Pons (tissue), 1 donor: ENCODE data around the gene ATP6AP1.
A peak's percentile ranks its signal among the peaks of the same experiment; 100 is the strongest.

ENCODE experiments used
- DNase-seq: peaks from one replicate; pipeline ENCODE4 v3.0.0-alpha.2; 2016; ENCODE audit warnings: low spot score

Gene ATP6AP1

DNA sequence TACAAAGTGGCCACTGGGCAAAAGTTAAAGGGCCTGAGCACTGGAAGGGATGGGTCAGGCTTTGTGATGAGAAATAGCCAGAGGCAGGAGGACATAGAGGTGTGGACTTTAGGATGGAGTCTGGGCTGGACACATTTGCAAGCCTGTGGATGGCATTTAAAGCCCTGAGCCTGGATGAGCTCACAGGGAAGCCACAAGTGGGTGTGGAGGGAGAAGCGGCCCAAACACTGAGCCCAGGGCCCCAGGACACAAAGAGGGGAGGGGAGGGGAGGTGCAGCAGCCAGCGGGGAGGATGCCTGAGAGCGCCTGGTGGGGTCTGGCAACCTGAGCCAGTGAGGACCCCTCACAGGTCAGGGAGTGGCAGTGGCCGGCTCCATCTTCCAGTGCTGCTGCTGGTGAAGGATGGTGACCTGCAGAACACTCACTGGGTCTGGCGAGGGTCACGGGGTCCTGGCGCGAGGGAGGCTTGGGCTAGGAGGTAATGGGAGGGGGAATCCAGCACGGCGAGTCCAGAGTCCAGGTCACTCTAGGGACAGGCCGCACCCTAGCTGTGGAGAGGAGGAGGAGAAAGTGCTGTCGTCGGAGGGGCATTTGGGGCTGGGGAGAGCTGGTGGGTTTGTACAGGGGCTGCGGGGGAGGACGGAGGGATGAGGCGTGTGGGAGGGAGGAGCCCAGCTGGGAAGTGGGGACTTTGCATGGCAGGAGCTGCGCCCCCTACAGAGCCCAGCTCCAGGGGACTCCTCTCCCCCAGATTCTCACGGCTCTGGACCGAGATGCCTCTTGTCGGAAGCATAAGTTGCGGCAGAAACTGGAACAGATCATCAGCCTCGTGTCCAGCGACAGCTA lies 43.6 kb downstream of the ATP6AP1 start:
- no peak for DNase-seq

- DNase-seq, result no peak
Observed at GRCh38 chrX:154472685-154473632, 44.5 kb downstream of the ATP6AP1 start.

DNA sequence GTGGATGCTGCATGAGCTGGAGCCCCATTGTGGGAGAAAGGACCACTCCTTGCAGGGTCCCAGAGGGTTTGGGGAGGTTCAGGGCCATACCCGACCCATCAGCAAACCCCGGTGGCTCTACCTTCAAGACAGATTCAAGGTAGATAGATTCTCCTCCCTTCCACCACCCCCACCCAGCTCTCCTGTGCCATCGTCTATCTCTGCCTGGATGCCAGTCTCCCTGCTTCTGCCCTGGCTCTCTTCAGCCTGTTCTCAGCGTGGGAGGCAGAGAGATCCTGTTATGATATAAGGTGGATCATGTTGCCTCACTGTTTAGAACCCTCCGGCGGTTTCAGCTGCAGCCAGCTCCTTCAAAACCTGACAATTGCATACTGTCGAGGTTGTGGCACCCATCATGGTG lies 45.2 kb downstream of the ATP6AP1 start:
- DNase-seq, result no peak

DNA sequence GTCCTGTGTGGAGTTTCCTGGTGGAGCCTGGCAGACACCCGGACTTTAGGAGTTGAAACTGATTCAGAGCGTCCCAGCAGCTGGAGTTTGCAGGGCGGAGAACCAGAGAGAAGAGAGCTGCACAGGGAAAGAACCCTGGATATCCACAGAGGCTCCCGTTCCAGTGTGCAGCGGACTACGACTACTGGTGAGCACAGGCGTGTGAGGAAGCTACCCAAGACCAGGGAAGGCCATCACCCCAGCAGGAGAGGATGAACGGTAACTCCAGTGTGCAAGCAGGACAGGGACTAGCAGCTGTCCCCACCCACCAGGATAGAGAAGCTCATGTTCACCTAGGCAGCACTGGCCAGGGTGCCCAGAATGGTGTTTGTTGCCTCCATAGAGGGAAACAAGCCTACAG lies 48.3 kb downstream of the ATP6AP1 start:
- DNase-seq, result no peak

DNA sequence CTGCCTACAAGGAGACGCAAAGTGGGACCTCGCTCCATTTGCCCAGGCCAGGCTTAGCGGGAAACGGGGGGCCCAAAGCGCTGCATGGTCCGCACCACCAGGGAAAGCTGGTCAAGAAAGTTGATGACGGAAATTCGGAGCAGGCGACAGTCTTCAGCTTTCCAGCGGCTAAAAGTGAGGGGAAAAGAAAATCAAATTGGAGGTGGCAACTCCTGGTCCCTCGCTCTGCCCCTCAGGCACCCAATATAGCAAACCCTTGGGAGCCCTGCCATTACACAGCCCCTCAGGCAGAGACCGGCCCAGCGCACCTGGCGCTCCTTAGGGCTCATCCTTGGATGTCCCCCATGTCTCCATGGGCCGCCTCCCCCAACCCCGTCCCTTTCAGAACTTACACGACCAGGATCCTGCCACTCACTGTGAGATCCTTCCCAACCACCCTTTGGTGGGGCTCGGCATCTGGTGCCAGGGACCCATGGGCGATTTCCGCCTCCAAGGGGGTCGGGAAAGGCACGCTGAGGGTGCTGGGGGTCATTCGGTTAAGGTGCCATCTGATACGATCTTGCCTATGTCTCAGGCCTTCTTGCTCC lies 49.5 kb downstream of the ATP6AP1 start:
- no peak for DNase-seq

DNA sequence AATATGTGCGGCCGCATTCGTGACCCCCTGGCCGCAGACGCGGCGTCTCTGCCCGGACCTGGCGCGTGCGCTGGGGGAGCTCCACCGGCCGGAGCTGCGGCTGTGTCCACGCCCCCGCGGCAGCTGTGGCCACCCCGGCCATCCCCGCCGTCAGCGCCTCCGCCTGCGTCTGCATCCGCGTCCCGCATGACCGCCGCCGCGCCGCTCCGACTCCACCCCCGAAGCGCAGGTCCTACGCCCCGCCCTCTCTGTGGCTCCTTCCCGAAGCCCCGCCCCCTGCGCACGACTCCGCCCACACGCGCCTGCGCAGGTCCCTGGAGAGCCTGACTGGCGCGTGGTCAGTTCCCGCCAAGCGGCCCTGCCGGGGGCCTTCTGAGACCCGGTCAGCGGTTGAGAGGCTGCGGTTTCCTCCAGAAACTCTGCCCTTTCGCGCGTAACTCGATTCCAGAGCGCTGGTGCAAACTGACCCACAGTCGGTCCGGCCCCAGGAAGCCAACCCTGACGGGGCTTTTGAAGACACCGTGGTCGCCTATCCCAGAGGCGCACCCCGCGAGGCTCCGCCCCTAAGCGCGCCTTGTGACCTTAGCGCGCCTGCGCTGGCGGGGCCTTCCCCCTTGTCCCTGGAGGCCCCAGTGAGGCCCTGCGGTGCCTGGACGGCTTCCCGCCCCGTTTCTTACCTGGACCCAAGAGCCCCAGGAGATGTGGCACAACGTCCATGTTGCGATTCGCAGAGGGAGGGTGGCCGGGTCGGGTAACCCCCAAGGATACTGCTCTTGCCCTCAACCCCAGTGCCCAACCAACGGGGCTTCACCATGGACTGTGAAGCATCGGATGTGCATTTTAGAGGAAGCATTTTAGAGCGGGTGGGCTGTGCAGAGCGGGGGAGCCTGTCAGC lies 50.5 kb downstream of the ATP6AP1 start, which contains the start of gene LAGE3:
TSS of gene LAGE3 (minus strand) at position 554 of the 895 bp plus-strand sequence. CDS start at position 188, 366 bp downstream.
- DNase-seq, result peak; percentile 78

DNA sequence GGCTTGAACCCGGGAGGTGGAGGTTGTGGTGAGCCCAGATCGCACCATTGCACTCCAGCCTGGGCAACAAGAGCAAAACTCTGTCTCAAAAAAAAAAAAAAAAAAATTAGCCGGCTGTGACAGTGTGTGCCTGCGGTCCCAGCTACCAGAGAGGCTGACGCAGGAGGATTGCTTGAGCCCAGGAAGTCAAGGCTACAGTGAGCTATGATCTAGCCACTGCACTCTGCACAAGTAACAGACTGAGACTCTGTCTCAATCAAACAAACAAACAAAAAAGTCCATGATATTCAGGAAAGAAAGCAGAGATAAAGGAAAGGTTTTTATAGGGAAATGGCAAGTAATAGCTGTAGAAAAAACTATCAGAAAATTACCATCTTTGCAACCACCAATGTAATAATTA lies 52.7 kb downstream of the ATP6AP1 start:
- DNase-seq, result no peak

GRCh38 chrX:154481911-154482601 lies 53.6 kb downstream of the ATP6AP1 start:
- no peak for DNase-seq

- no peak for DNase-seq
Observed at GRCh38 chrX:154482786-154483185, 54.3 kb downstream of the ATP6AP1 start.

DNA sequence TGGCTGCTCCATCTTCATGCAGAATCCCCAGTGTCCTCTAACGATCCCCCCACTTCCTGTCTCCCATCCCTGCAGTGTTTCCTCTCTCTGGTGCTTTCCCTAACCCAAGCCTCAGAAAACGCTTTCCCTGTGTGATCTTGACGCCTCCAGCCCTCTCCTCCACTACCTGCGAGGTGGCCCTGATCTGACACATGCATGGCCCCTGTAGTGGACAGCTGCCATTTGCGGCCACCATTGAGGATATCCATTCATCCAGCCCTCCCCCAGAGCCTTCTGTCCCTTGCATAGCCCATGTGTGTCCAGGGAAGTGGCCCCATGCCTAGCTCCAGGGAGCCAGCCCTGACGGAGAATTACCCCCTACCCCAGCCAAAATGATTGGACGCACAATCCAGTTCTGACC lies 54.8 kb downstream of the ATP6AP1 start:
- DNase-seq, result no peak

GRCh38 chrX:154484255-154485149 lies 56.0 kb downstream of the ATP6AP1 start:
- DNase-seq, result no peak

DNA sequence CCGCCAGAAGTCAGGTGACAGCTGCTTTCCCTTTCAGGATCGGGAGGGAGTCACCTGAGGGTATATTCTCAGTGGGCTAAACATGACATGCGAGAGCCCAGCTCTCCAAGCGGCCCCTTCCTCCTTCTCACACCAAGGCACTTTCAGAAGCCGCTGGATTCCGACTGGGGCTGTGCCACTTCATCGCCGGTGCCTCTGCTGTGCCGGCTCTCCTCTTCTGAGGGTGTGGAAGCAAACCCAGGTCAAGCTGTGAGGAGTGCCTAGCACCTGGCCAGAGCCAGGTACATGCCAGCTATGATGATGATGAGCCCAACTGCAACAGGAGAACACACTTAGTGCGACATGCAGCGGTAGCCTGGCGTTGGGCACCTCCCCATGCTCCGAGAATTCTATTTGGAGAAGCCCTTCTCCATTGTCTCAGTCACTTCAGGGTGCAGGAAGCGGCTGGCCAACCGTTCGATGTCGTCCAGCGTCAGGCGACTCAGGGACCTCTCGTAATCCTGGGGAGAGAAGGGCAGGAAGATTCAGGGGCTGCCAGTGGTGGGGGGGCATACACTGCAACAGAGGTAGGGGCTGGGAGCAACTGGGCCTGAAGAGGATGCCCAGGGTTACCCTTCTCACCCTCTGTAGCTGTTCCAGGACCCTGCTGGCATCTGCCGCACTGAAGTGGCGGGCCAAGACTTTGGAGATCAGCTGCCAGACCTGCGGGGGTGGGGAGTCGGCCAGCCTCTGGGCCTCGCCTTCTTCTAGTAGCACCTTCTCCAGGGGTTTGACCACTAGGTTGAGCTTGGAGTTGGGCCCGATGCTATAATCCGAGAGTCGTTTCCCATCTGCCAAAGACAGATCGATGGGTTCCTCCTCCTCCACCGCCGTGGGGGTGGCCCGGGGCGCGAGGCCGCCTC lies 56.9 kb downstream of the ATP6AP1 start:
- no peak for DNase-seq

DNA sequence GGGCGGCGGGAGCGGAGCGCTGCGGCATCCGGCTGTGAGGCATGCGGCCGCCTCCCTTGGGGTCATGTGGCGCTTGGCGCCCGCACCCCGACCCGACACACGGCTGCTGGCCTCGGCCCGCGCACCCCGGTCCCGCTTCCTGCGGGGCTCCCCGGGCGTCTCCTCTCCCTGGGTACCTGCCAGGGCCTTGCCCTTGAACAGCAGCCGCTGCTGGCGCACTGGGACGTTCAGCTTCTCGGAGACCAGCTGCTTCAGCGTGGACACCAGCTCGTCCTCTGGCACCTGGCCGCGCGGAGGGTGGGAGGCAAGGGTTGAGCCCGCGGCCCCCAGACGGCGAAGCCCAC lies 57.5 kb downstream of the ATP6AP1 start:
- no peak for DNase-seq
